Mucosa of rectum (tissue), 2 donors: ENCODE results near the gene TRIM36.

Experiments
- H3K27ac ChIP-seq, 2 donors: one replicate each; pipeline ENCODE4 v1.7.0; 2013; ENCODE audit warnings: inconsistent platforms in 2 of 2, low read depth in 2 of 2, low read length in 2 of 2
- H3K27me3 ChIP-seq, 2 donors: one replicate each; pipeline ENCODE4 v1.7.0; 2013; ENCODE audit warnings: low read length in 2 of 2; ENCODE audit not compliant: control insufficient read depth in 2 of 2, insufficient read depth in 2 of 2
- H3K36me3 ChIP-seq, 2 donors: one replicate each; pipeline ENCODE4 v1.7.0; 2013; ENCODE audit warnings: low read length in 2 of 2; ENCODE audit not compliant: control insufficient read depth in 2 of 2, insufficient read depth in 2 of 2
- H3K4me1 ChIP-seq, 2 donors: one replicate each; pipeline ENCODE4 v1.7.0; 2013; ENCODE audit warnings: low read length in 2 of 2, mild to moderate bottlenecking in 1 of 2; ENCODE audit not compliant: control insufficient read depth in 2 of 2, insufficient read depth in 2 of 2
- H3K4me3 ChIP-seq, 2 donors: one replicate each; pipeline ENCODE4 v1.7.0; 2013; ENCODE audit warnings: low read length in 2 of 2
- H3K9ac ChIP-seq, 2 donors: one replicate each; pipeline ENCODE4 v1.7.0; 2013; ENCODE audit warnings: low read length in 2 of 2, low read depth in 1 of 2, mild to moderate bottlenecking in 1 of 2
- H3K9me3 ChIP-seq, 2 donors: one replicate each; pipeline ENCODE4 v1.7.0; 2013; ENCODE audit warnings: low read length in 2 of 2; ENCODE audit not compliant: control insufficient read depth in 2 of 2
- donor health status: healthy.
- donor health status: Normal muscosa, but diverticular disease.

TRIM36 gene

GRCh38 chr5:115168829-115169486, 750 bp downstream of the TRIM36 start:
- peak overlapping the region; percentile 83 to 91 for H3K9ac ChIP-seq
- H3K27me3 ChIP-seq = peaks cover 0 to 5% of the 10 kb centered on the region in 2 donors
- peaks cover 0 to 5% of the 10 kb centered on the region in 2 donors for H3K9me3 ChIP-seq
- H3K36me3 ChIP-seq = no peaks in the 10 kb centered on the region
- peaks cover under 1 to 7% of the 10 kb centered on the region in 2 donors for H3K4me1 ChIP-seq
- peak overlapping the region; percentile 94 to 95 for H3K27ac ChIP-seq
- peak overlapping the region; percentile 86 to 89 for H3K4me3 ChIP-seq

DNA sequence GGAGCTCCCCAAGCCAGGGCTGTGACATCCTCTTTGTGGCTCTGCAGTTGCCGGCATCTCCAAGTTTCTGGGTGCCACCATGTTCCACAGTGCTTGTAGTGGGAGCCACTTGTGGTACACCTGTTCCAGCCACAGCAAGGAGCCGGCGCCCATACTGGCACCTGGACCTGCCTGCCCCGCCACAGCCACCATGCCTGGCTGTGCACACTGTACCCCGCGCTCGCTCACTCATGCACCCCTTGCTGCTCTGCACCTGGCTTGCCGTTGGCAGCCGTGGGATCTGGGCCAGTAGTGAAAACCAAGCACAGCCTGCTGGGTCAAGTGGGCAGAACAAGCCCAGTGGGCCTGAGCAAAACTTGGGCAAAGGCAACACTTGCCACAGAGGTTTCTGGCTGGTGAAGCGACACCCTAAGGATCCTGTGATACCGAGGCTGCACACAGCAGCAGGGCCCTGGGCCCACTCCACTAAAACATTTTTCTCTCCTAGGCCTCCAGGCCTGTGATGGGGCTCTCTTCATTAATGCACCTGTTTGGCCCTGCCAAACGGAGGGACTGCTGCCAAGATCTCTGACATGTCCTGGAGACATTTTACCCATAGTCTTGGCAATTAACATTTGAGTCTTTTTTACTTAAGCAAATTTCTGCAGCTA, 2.8 kb downstream of the TRIM36 start:
- Histone ChIP-seq H3K27me3 (peaks cover 0 to 5% of the 10 kb centered on the region in 2 donors), H3K4me3 (no peak overlapping the region)

GRCh38 chr5:115165790-115166189, 3.9 kb downstream of the TRIM36 start:
- H3K4me3 ChIP-seq = no peak overlapping the region
- no peak overlapping the region for H3K9ac ChIP-seq
- peaks cover 0 to 5% of the 10 kb centered on the region in 2 donors for H3K9me3 ChIP-seq
- H3K27me3 ChIP-seq = peaks cover 0 to under 1% of the 10 kb centered on the region in 2 donors
- peaks cover 0 to 3% of the 10 kb centered on the region in 2 donors for H3K36me3 ChIP-seq
- H3K4me1 ChIP-seq = peaks cover 0 to 6% of the 10 kb centered on the region in 2 donors
- H3K27ac ChIP-seq = no peak overlapping the region

More for the DNA sequence above, 2.8 kb downstream of the TRIM36 start:
- H3K27ac ChIP-seq = no peak overlapping the region
- H3K36me3 ChIP-seq = peaks cover 0 to 3% of the 10 kb centered on the region in 2 donors
- no peak overlapping the region for H3K9ac ChIP-seq
- peaks cover 0 to 5% of the 10 kb centered on the region in 2 donors for H3K9me3 ChIP-seq
- H3K4me1 ChIP-seq = peaks cover 0 to 6% of the 10 kb centered on the region in 2 donors

- Histone ChIP-seq H3K9ac (no peak overlapping the region), H3K4me1 (no peaks in the 10 kb centered on the region), H3K27ac (no peak overlapping the region), H3K4me3 (no peak overlapping the region), H3K27me3 (no peaks in the 10 kb centered on the region), H3K36me3 (peaks cover 3 to 5% of the 10 kb centered on the region in 2 donors), H3K9me3 (peaks cover 0 to 5% of the 10 kb centered on the region in 2 donors)
These were observed 8.7 kb downstream of the TRIM36 start for GRCh38 chr5:115160975-115161475.

DNA sequence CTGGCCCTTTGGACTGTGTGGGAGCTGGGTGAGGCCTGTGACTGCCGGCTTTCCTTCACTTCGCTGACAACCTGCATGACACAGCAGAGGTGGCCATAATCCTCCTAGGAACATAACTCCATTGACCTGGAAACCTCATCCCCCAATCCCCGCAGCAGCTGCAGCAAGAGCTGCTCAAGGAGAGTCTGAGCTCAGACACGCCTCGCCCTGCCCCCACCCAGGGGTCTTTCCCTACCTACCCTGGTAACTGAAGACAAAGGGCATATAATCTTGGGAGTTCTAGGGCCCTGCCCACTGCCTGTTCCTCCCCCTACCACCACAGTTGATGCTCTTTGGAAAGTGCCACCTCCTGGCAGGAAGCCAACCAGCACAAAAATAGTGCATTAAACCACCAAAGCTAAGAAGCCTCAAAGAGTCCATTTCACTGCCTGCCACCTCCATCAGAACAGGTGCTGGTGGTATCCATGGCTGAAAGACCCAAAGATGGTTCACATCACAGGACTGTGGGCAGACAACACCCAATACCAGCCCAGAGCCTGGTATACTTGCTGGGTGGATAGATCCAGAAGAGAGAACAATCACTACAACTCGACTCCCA, 18.4 kb downstream of the TRIM36 start:
- no peak overlapping the region for H3K9ac ChIP-seq

DNA sequence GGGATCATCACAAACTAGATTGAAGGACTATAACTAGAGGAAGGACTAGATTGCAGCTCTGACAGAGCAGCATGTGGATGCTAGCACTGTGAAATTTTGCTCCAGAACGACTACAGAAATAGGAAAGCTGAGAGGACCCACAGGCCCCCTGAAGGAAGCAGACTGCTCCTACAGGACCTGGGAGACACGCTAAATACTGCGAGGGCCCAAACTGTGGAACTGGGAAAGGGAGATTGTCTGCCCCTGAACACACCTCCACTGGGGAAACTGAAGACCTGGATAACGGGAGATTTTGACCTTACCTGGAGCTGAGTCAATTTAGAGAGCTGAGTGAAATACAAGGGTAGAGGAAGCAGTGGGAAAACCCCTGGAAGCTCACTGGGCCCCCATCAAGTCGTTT, 19.2 kb downstream of the TRIM36 start:
- Histone ChIP-seq H3K9me3 (no peaks in the 10 kb centered on the region), H3K27ac (no peak overlapping the region), H3K27me3 (no peaks in the 10 kb centered on the region), H3K9ac (no peak overlapping the region), H3K4me3 (no peak overlapping the region), H3K36me3 (peaks cover 0 to 6% of the 10 kb centered on the region in 2 donors), H3K4me1 (no peaks in the 10 kb centered on the region)

More for the DNA sequence above, 18.4 kb downstream of the TRIM36 start:
- H3K27me3 ChIP-seq = no peaks in the 10 kb centered on the region
- no peak overlapping the region for H3K4me3 ChIP-seq
- no peaks in the 10 kb centered on the region for H3K9me3 ChIP-seq
- no peaks in the 10 kb centered on the region for H3K4me1 ChIP-seq
- H3K27ac ChIP-seq = no peak overlapping the region
- peaks cover 0 to 6% of the 10 kb centered on the region in 2 donors for H3K36me3 ChIP-seq

DNA sequence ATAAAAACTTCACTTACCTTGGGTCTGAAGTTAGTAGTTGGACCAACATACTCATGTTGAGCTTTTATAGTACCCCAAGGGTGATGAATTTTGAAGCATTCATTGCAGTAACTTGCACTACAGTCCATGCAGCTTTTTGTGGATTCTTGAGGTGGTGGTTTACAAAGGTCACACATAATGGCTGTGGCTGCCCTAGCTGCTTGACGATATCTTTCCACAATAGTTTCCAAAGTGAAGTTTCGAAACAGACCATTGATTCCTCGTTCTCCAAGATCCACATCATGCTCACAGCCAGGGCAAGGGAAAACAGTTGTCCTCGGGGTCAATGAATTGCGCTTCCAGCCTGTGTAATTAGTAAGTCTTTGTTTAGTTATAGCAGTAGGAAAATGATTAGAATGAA, 22.7 kb downstream of the TRIM36 start:
- H3K4me3 ChIP-seq = no peak overlapping the region
- no peak overlapping the region for H3K9ac ChIP-seq
- H3K9me3 ChIP-seq = no peaks in the 10 kb centered on the region
- no peak overlapping the region for H3K27ac ChIP-seq
- H3K36me3 ChIP-seq = peaks cover 3 to 6% of the 10 kb centered on the region in 2 donors
- H3K4me1 ChIP-seq = no peaks in the 10 kb centered on the region
- H3K27me3 ChIP-seq = no peaks in the 10 kb centered on the region

- Histone ChIP-seq H3K4me3 (no peak overlapping the region), H3K27ac (no peak overlapping the region), H3K9ac (no peak overlapping the region), H3K4me1 (no peaks in the 10 kb centered on the region), H3K27me3 (no peaks in the 10 kb centered on the region), H3K9me3 (no peaks in the 10 kb centered on the region), H3K36me3 (peaks cover 12% of the 10 kb centered on the region in 2 donors)
These were observed 33.4 kb downstream of the TRIM36 start for GRCh38 chr5:115136294-115136693.

- H3K9me3 ChIP-seq = no peaks in the 10 kb centered on the region
- H3K4me3 ChIP-seq = no peak overlapping the region
- peaks cover 16% of the 10 kb centered on the region in 2 donors for H3K36me3 ChIP-seq
- no peak overlapping the region for H3K9ac ChIP-seq
- no peaks in the 10 kb centered on the region for H3K27me3 ChIP-seq
- no peak overlapping the region for H3K27ac ChIP-seq
- no peaks in the 10 kb centered on the region for H3K4me1 ChIP-seq
These were observed 37.2 kb downstream of the TRIM36 start for GRCh38 chr5:115132465-115132864.

- Histone ChIP-seq H3K36me3 (peaks cover 4% of the 10 kb centered on the region in 2 donors), H3K9ac (no peak overlapping the region), H3K4me3 (no peak overlapping the region), H3K4me1 (no peaks in the 10 kb centered on the region), H3K27ac (no peak overlapping the region), H3K27me3 (no peaks in the 10 kb centered on the region), H3K9me3 (no peaks in the 10 kb centered on the region)
These were observed 43.4 kb downstream of the TRIM36 start for GRCh38 chr5:115126303-115126702.
